Measurements from ENCODE around the gene SERF2.

DNA sequence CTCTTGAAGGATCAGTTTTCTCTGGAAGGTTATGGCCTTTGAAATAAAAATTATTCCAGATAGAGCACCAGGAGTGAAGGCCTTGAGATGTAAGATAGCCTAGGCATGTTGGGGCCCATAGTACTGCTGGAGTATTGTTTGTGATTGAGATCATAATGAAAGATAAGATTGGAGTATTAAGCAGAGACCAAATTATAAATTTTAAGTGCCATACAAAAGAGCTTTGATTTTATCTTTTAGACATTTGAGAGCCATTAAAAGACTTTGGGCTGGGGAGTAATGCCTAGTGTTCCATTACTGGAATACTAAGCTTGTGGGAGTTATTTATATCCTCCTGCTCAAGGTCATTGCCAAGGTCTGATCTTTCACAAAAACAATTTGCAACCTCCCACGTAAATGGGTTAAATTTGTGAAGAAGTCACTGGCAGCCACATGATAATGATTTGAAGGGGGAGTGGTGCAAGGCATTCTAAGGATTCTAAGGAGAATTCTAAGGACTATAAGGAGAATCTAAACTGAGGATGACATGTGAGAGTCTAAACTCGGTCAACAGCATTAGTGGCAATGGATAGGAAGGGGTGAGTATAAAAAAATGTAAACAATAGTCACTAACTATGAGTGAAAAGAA lies 28.2 kb upstream of the SERF2 start:
- peak; percentile 79 for TF ChIP-seq GATA3 (IDR thresholded peaks at IDR 0.05; ENCODE audit: low read depth, low read length)
- TF ChIP-seq GATA2 (IDR thresholded peaks at IDR 0.05; ENCODE audit: low read depth, low read length) = peak; percentile 65

All from SH-SY5Y (cell line).